ENCODE results near the gene E2F2. TPM values are rescaled to one million over a fixed set of nuclear protein-coding genes. Genes with fewer than 3 reads are reported as not detected.

Gene E2F2
- total RNA-seq, 1 experiment from 2014 or later: 46.1 TPM

DNA sequence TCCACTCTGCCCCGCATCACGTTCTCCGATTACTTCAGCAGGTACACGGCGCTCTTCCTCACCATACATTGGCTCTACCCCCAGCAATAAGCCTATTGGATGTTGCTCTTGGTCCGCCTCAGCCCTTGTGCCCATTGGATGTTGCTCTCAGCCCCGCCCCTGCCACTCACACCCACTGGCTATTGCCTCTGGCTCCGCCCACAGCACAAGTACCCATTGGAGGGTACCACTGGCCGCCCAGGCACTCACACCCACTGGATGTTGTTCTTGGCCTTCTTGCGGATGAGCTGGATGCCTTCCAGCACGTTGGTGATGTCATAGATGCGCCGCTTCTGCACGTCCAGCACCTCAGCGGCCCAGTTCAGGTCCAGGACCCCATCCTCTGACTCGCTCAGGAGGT lies 9.4 kb downstream of the E2F2 start:
- Histone ChIP-seq H3K4me3 (ENCODE audit: low read depth, low read length, poor library complexity, severe bottlenecking) (no peak overlapping the region), H3K36me3 (ENCODE audit: insufficient read depth, low read length, poor library complexity, severe bottlenecking) (peaks cover 61% of the 10 kb centered on the region), H3K27ac (ENCODE audit: low read depth, low read length, poor library complexity, severe bottlenecking) (no peak overlapping the region), H3K27me3 (replicated peaks; ENCODE audit: insufficient read depth, low read depth, low read length, poor library complexity) (no peaks in the 10 kb centered on the region), H3K4me1 (ENCODE audit: insufficient read depth, low read length, poor library complexity, severe bottlenecking) (peaks cover 25% of the 10 kb centered on the region), H3K9me3 (ENCODE audit: low read depth, low read length, poor library complexity, severe bottlenecking) (no peaks in the 10 kb centered on the region)
- CTCF ChIA-PET: no interaction called here
- intact Hi-C loops (cut with micrococcal nuclease; ENCODE audit: unreplicated experiment): no loop called here
- POLR2A ChIA-PET (ENCODE audit: low non-redundant PET): no interaction called here
- peak; percentile 59 for DNase-seq (ENCODE audit: low spot score)
- BruUV-seq (replicated peaks): no TSS peak
- TF ChIP-seq, protein P1, sequence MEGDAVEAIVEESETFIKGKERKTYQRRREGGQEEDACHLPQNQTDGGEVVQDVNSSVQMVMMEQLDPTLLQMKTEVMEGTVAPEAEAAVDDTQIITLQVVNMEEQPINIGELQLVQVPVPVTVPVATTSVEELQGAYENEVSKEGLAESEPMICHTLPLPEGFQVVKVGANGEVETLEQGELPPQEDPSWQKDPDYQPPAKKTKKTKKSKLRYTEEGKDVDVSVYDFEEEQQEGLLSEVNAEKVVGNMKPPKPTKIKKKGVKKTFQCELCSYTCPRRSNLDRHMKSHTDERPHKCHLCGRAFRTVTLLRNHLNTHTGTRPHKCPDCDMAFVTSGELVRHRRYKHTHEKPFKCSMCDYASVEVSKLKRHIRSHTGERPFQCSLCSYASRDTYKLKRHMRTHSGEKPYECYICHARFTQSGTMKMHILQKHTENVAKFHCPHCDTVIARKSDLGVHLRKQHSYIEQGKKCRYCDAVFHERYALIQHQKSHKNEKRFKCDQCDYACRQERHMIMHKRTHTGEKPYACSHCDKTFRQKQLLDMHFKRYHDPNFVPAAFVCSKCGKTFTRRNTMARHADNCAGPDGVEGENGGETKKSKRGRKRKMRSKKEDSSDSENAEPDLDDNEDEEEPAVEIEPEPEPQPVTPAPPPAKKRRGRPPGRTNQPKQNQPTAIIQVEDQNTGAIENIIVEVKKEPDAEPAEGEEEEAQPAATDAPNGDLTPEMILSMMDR (conservative IDR thresholded peaks at IDR 0.05; ENCODE audit: low read depth, low read length): no peak
- no peak for TF ChIP-seq EZH2 (IDR thresholded peaks at IDR 0.05; ENCODE audit: borderline replicate concordance, low read depth, low read length, poor library complexity, severe bottlenecking)

DNA sequence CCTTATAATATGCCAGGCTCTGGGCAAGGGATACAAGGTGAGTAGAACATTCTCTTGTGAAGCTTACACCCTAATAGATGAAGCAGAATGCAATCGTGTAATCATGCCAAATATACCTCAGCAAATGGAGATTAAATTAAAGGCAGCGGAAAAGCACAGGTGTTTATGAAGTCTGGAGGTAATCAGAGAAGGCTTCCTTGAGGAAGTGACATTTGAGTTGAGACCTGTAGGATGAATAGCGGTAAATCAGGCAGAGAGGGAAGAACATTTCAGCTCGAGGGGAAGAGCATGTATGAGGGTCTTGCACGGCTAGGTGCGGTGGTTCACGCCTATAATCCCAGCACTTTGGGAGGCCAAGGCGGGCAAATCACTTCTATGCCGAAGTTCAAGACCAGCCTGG lies 13.5 kb downstream of the E2F2 start:
- BruUV-seq (replicated peaks): no TSS peak
- Histone ChIP-seq H3K27me3 (replicated peaks; ENCODE audit: insufficient read depth, low read depth, low read length, poor library complexity) (no peaks in the 10 kb centered on the region), H3K4me1 (ENCODE audit: insufficient read depth, low read length, poor library complexity, severe bottlenecking) (no peaks in the 10 kb centered on the region), H3K36me3 (ENCODE audit: insufficient read depth, low read length, poor library complexity, severe bottlenecking) (peaks cover 87% of the 10 kb centered on the region), H3K27ac (ENCODE audit: low read depth, low read length, poor library complexity, severe bottlenecking) (no peak overlapping the region), H3K9me3 (ENCODE audit: low read depth, low read length, poor library complexity, severe bottlenecking) (no peaks in the 10 kb centered on the region), H3K4me3 (ENCODE audit: low read depth, low read length, poor library complexity, severe bottlenecking) (no peak overlapping the region)
- DNase-seq (ENCODE audit: low spot score): no peak
- CTCF ChIA-PET: no interaction called here
- TF ChIP-seq, protein P1 (conservative IDR thresholded peaks at IDR 0.05; ENCODE audit: low read depth, low read length): no peak
- no peak for TF ChIP-seq EZH2 (IDR thresholded peaks at IDR 0.05; ENCODE audit: borderline replicate concordance, low read depth, low read length, poor library complexity, severe bottlenecking)
- intact Hi-C loops (cut with micrococcal nuclease; ENCODE audit: unreplicated experiment): no loop called here
- POLR2A ChIA-PET (ENCODE audit: low non-redundant PET): no interaction called here

DNA sequence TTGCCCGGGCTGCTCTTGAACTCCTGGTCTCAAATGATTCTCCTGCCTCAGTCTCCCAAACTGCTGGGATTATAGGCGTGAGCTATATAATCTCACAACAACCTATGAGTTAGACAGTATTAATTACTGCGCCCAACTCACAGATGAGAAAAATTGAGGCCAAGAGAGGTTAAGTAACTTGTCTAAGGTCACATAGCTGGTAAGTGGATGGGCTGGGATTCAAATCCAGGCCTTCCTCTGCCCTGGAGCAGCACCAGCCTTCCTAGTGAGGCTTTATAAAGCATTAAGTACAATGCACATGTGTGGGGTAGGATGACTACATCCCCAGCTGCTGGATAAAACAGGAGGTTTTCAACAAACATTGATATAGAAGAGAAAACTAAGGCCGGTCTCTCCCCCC lies 15.1 kb downstream of the E2F2 start:
- Histone ChIP-seq H3K4me3 (ENCODE audit: low read depth, low read length, poor library complexity, severe bottlenecking) (no peak overlapping the region), H3K36me3 (ENCODE audit: insufficient read depth, low read length, poor library complexity, severe bottlenecking) (peaks cover 85% of the 10 kb centered on the region), H3K9me3 (ENCODE audit: low read depth, low read length, poor library complexity, severe bottlenecking) (no peaks in the 10 kb centered on the region), H3K27me3 (replicated peaks; ENCODE audit: insufficient read depth, low read depth, low read length, poor library complexity) (no peaks in the 10 kb centered on the region), H3K27ac (ENCODE audit: low read depth, low read length, poor library complexity, severe bottlenecking) (no peak overlapping the region), H3K4me1 (ENCODE audit: insufficient read depth, low read length, poor library complexity, severe bottlenecking) (no peaks in the 10 kb centered on the region)
- POLR2A ChIA-PET (ENCODE audit: low non-redundant PET): no interaction called here
- CTCF ChIA-PET: no interaction called here
- DNase-seq (ENCODE audit: low spot score): no peak
- intact Hi-C loops (cut with micrococcal nuclease; ENCODE audit: unreplicated experiment): no loop called here
- no peak for TF ChIP-seq EZH2 (IDR thresholded peaks at IDR 0.05; ENCODE audit: borderline replicate concordance, low read depth, low read length, poor library complexity, severe bottlenecking)
- TF ChIP-seq, protein P1 (conservative IDR thresholded peaks at IDR 0.05; ENCODE audit: low read depth, low read length): no peak
- no TSS peak for BruUV-seq (replicated peaks)

Data from A673 (cell line).